ENCODE results near the gene EPB41. TPM values are rescaled to one million over a fixed set of nuclear protein-coding genes. Genes with fewer than 3 reads are reported as not detected.
A peak's percentile ranks its signal among the peaks of the same experiment; 100 is the strongest.

EPB41 gene
- total and polyA plus RNA-seq, 9 of the 15 experiments (the other 6 are each of a cell fraction or from before 2014, with no cell fraction given) = 3.7 to 213 (median 141) TPM

DNA sequence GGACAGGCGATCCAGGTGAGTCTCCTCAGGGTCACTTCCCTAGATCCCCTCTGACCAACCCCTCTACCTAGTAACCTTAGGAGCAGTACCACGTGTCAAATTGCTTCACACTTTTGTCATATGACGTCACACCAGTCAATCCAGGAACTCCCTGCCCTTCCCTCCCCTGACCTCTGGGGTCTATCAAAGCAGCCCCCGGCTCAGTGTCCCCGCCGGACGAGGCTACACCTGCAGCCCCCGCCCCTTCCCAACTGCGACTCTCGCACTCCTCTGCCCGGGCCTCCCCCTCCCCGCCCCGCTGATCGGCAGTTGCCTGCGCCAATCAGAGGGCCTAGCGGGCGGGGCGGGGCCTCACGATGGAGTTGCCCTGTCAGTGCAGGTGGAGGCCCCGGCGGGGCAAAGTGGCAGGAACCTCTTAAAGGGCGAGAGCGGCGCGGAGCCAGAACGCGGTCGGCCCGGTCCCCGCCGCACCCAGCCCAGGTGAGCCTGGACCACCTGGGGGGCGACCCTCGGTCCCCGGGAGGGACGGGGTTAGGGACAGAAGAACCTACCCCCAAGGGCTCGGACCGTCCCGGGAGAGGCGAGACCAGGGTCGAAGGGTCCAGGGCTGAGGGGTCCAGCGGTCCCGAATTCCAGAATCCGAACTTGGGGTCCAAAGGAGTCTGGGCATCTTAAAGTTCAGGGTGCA is 27.5 kb upstream of the EPB41 start (continued):
- TF ChIP-seq, protein P1, sequence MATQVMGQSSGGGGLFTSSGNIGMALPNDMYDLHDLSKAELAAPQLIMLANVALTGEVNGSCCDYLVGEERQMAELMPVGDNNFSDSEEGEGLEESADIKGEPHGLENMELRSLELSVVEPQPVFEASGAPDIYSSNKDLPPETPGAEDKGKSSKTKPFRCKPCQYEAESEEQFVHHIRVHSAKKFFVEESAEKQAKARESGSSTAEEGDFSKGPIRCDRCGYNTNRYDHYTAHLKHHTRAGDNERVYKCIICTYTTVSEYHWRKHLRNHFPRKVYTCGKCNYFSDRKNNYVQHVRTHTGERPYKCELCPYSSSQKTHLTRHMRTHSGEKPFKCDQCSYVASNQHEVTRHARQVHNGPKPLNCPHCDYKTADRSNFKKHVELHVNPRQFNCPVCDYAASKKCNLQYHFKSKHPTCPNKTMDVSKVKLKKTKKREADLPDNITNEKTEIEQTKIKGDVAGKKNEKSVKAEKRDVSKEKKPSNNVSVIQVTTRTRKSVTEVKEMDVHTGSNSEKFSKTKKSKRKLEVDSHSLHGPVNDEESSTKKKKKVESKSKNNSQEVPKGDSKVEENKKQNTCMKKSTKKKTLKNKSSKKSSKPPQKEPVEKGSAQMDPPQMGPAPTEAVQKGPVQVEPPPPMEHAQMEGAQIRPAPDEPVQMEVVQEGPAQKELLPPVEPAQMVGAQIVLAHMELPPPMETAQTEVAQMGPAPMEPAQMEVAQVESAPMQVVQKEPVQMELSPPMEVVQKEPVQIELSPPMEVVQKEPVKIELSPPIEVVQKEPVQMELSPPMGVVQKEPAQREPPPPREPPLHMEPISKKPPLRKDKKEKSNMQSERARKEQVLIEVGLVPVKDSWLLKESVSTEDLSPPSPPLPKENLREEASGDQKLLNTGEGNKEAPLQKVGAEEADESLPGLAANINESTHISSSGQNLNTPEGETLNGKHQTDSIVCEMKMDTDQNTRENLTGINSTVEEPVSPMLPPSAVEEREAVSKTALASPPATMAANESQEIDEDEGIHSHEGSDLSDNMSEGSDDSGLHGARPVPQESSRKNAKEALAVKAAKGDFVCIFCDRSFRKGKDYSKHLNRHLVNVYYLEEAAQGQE (IDR thresholded peaks at IDR 0.05; ENCODE audit: borderline replicate concordance) = peak; percentile 17; the same call in 1 of the 2 replicates
- TF ChIP-seq, protein P1 (CRISPR knock-in tag; IDR thresholded peaks at IDR 0.05; ENCODE audit: low read depth) = peak; percentile 50; the same call in 1 of the 2 replicates
- TF ChIP-seq LCOR (CRISPR knock-in tag; IDR thresholded peaks at IDR 0.05) = no peak; the same call in 1 of the 2 replicates
- TF ChIP-seq, protein P2, sequence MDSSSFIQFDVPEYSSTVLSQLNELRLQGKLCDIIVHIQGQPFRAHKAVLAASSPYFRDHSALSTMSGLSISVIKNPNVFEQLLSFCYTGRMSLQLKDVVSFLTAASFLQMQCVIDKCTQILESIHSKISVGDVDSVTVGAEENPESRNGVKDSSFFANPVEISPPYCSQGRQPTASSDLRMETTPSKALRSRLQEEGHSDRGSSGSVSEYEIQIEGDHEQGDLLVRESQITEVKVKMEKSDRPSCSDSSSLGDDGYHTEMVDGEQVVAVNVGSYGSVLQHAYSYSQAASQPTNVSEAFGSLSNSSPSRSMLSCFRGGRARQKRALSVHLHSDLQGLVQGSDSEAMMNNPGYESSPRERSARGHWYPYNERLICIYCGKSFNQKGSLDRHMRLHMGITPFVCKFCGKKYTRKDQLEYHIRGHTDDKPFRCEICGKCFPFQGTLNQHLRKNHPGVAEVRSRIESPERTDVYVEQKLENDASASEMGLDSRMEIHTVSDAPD (CRISPR knock-in tag; IDR thresholded peaks at IDR 0.05) = peak; percentile 45; the same call in 1 of the 2 replicates
- peak; percentile 90 for TF ChIP-seq NBN (IDR thresholded peaks at IDR 0.05; ENCODE audit: low read depth)
- peak; percentile 90 for TF ChIP-seq CEBPG (CRISPR knock-in tag; IDR thresholded peaks at IDR 0.05)
- TF ChIP-seq CEBPG (tag; conservative IDR thresholded peaks at IDR 0.05 in 1 of 2, IDR thresholded peaks at IDR 0.05 in 1 of 2) = peak; percentile 92 to 99
- 0 out of 2 replicates have a peak, but pooled peaks have one; percentile 37 for TF ChIP-seq ZNF311 (CRISPR knock-in tag; IDR thresholded peaks at IDR 0.05)
- TF ChIP-seq, protein P3, sequence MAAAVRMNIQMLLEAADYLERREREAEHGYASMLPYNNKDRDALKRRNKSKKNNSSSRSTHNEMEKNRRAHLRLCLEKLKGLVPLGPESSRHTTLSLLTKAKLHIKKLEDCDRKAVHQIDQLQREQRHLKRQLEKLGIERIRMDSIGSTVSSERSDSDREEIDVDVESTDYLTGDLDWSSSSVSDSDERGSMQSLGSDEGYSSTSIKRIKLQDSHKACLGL (CRISPR knock-in tag; IDR thresholded peaks at IDR 0.05; ENCODE audit: borderline replicate concordance, poor library complexity, severe bottlenecking) = peak; percentile 44
- no peak; the same call in 1 of the 2 replicates for TF ChIP-seq BCOR (IDR thresholded peaks at IDR 0.05)
- TF ChIP-seq SMAD4 (CRISPR knock-in tag; conservative IDR thresholded peaks at IDR 0.05) = peak; percentile 88
- no peak for TF ChIP-seq ZNF324 (CRISPR knock-in tag; IDR thresholded peaks at IDR 0.05)
- TF ChIP-seq PHF8 (IDR thresholded peaks at IDR 0.05; ENCODE audit: borderline replicate concordance, low read length) = peak; percentile 79; the same call in 1 of the 2 replicates
- peak; percentile 66; the same call in 1 of the 2 replicates for TF ChIP-seq PTRF (tag; IDR thresholded peaks at IDR 0.05)
- TF ChIP-seq ELF4 (CRISPR knock-in tag; IDR thresholded peaks at IDR 0.05) = no peak
- TF ChIP-seq HSF4 (CRISPR knock-in tag; IDR thresholded peaks at IDR 0.05; ENCODE audit: borderline replicate concordance) = peak; percentile 72; the same call in 1 of the 2 replicates
- 0 out of 2 replicates have a peak, but pooled peaks have one; percentile 13 for TF ChIP-seq HLTF (IDR thresholded peaks at IDR 0.05)
- peak; percentile 82 for TF ChIP-seq HMGN3 (IDR thresholded peaks at IDR 0.05; ENCODE audit: borderline replicate concordance, extremely low read depth, insufficient read length, low read depth, low read length)
